T47D (cell line): Measurements from ENCODE around the gene OCA2.

Experiments used
- DNase-seq, 2 experiments: peaks; one replicate each; pipeline versions ENCODE4 v3.0.0 to v3.0.0-alpha.2; 2011 to 2012; ENCODE audit warnings: low read depth in 1 of 2, low spot score in 1 of 2
- JUND ChIP-seq: IDR thresholded peaks from 2 replicates; pipeline ENCODE4 v1.6.1; 2012; ENCODE audit warnings: low read depth
- in situ Hi-C: cut with HindIII; loops from 2 replicates; pipeline ENCODE4 v1.10.0; 2016; ENCODE audit warnings: low sequenced_read_pairs, low pct_unique_long_range_greater_than_20kb

The OCA2 gene

DNA sequence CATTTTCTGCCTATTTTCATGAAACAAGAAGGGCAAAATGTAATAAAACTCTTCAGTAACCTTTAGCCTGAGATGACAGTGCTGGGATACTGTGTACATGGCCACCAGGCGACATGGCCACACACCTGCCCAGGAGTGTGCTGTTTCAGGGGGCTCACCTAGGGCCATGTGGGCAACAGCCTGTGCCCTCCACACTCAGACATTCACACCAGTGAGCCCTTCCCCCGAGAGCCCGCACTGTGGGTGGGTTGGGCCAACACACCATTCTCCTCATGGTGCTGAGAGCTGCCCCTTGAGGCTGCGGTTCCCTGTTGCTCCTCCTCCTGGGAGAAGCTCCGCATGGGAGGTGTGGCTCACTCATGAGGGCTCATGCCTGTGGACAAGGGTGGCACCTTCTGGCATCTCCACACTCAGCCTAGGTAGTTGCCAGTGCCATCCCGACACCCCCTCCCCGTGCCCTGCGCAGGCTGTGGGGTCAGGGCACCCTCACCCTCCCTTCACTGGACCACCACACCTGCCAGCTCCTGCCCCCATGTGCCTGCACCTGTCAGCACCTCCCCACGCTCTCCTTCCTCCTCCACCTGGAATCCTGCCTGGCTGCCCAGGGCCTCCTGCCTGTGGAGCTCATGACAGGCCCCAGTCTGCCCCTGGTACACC is 19.7 kb downstream of the OCA2 start:
- no peak for DNase-seq
- TF ChIP-seq JUND: no peak
- in situ Hi-C loops: no loop called here

DNA sequence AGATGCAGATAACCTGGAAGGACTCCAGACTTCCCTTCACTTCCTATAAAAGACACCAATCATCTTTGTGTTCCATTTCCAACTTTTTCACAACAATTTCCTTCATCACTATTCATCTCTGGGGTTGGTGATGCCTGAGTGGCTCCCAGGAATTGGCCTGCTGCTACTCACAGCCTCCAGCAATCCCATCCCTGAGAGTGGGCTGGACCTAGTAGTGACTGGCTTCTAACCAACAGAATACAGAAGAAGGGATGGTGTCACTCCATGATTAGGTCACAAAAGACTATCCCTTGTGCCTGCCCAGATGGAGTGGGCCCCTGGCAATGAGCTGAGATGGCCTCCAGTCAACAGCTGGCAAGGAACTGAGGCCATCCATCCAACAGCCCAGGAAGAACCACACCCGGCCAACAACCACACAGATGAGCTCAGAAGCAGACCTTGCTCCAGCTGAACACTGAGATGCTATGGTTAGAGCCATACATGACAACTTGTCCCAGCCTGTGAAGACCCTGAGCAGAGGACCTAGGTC is 20.9 kb downstream of the OCA2 start:
- no peak for TF ChIP-seq JUND
- DNase-seq: no peak
- in situ Hi-C loops: no loop called here

DNA sequence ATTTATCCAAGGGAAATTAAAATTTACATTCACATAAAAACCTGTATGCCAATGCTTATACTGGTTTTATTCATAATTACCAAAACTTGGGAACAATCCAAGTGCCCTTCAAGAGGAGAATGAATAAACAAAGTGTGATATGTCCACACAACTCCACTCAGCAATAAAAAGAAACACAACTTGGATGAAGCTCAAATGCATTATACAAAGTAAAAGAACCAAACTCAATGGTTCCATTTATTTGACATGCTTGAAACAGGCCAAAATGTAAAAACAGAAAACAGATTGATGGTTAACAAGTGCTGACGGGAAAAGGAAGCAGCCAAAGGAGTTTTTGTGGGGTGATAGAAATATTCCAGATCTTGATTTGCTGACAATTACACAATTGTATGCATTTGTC is 23.5 kb downstream of the OCA2 start:
- no peak for TF ChIP-seq JUND
- DNase-seq: no peak
- in situ Hi-C loops: no loop called here

DNA sequence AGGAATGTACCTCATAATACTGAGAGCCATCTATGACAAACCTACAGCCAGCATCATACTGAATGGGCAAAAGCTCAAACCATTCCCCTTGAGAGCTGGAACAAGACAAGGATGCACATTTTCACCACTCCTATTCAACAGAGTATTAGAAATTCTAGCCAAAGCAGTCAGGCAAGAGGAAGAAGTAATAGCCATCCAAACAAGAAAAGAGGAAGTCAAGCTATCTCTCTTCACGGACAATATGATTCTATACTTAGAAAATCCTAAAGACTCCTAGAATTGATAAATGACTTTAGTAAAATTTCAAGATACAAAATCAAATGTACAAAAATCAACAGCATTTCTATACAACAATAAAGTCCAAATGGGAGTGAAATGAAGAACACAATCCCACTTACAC is 30.2 kb downstream of the OCA2 start:
- TF ChIP-seq JUND: no peak
- in situ Hi-C loops: no loop called here
- DNase-seq: no peak

DNA sequence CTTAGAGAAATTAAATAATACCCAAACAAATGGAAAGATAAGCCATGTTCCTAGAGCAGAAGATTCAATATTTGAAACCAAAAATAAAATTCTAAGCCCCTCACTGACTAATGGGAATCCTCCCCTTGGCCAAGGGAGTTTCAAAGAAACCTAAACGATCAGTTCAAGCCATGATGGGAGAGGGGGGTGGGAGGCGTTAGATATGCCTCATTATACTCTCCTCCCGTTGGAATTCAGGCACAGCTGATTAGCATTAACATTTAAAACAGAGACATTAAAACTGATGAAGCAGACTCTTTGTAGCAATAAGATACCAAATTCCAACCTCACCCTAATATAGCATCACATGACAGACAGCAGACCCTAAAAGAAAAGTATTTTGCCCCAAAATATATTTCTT is 32.9 kb downstream of the OCA2 start:
- DNase-seq: no peak
- in situ Hi-C loops: no loop called here
- no peak for TF ChIP-seq JUND

DNA sequence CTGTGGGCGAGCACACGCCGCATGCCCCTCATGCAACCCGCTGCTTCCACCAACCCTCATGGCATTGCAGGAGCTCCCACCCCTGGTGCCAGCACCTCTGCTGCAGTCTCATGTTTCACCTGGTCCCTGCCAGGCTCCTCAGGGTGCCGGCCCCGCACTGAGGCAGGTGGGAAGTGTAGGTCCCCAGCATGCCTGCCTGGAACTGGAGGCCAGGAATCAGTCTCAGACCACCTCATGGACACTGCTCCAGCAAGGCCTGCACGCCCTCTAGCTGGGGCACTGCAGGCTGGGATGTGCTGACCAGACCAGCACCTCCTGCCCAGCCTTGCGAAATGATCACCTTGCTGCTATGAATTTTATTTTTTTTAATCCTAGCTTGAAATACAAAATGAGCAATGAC is 39.1 kb downstream of the OCA2 start:
- in situ Hi-C loops: no loop called here
- DNase-seq: no peak
- TF ChIP-seq JUND: no peak

DNA sequence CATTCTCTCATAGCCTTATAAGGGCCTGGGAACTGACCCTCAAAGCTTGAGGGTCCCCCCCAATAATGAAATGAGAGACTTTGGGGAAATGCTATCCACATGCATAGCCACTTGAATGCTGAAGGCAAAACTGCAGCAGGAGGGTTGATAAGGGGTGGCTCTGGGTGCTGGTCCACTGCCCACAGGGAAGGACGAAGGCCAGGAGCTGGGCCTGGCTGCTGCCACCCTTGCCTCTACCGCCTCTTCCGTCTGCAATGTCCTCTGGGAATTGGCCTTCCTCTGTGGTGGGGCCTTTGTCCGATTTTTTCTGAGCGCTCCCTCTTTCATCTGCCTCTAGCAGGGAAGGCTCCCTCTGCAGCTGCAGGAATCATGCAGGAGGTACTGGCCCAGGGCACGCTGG is 41.0 kb downstream of the OCA2 start:
- in situ Hi-C loops: no loop called here
- no peak for DNase-seq
- no peak for TF ChIP-seq JUND

DNA sequence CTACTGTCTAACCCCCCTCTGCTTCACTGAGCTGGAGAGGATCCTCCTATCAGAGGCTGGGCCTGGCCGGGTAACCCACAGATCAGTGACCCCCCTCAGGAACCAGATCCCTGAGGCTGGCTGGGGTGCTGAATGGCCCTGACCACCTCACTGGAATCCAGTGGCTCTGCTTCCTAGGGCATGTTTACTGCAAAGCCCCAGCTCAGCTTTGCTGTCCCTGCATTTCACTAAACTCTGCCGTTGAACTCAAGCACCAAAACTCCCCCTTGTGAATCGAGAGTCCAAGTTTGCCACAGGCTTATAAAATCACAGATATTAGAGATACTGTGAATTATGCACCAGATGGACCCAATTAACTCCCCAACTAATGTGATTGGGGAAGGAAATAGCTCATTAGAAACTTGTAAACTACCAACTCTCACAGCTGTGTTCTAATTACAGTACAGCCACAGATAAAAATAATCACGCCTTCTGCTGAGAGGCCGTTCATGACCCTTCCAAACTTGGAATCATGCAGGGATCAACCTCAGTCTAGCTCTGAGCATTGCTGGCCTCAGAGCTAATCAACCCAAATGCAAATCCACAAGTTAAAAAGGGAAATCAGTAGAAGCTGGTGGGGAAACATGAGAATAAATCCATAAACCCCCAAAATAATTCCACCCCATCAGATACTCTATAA is 47.0 kb downstream of the OCA2 start:
- in situ Hi-C loops: no loop called here
- TF ChIP-seq JUND: no peak
- DNase-seq: no peak

DNA sequence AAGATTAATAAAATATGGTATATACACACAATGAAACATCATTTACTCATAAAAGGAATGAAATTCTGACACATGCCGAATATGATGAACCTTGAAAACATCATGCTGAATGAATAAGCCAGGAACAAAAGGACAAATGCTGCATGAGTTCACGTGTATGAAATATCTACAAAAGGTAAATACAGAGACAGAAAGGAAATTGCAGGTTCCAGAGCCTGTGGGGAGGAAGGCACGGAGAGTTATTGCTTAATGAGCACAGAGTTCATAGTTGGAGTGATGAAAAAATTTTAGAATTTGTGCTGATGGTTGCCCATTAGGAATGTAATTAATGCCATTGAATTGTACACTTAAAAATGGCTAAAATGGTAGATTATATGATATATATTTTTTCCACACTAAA is 49.5 kb downstream of the OCA2 start:
- in situ Hi-C loops: no loop called here
- TF ChIP-seq JUND: no peak
- no peak for DNase-seq

DNA sequence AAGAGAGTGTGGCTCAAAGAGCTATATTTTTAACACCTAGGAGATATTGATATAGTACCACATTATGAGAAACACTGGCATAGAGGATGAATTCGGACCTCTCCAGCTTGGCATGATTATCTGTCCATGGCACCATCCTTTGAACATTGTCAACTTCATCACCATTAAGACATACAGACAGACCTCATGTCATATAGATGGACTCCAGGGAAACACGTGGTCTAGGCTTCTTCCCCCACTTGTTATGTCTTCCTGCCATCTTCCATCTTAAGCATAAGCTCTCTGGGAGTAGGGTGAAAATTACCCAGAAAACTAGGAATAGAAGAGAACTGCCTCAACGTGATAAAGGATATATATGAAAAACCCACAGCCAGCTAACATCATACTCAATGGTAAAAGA is 51.8 kb downstream of the OCA2 start:
- no peak for TF ChIP-seq JUND
- no peak for DNase-seq

DNA sequence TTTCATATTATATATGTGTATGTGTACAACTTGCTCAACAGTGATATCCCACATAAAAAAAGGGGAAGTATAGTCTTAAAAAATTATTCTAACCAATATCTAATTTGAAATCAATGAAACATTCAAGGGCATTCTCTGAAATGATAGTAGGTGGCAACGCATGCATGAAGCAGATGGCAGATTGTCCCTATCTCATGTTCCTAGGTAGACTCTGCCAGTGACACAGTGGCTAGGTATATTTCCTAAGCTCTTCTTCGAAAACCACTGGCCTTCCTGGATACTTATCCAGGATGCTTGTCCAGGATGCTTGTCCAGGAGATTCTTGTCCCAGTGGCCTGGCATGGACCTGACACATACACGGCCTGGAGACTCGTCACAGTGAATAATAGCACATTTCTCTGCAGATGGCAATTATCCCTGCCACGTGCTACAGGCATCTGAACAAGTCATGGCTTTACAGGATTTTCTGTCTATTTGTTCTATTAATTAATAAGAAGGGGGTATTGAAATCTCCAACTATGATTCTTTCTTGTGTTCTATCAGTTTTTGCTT is 54.9 kb downstream of the OCA2 start:
- TF ChIP-seq JUND: no peak
- no peak for DNase-seq
- in situ Hi-C loops: no loop called here

More for the DNA sequence above, 51.8 kb downstream of the OCA2 start:
- in situ Hi-C loops: no loop called here

DNA sequence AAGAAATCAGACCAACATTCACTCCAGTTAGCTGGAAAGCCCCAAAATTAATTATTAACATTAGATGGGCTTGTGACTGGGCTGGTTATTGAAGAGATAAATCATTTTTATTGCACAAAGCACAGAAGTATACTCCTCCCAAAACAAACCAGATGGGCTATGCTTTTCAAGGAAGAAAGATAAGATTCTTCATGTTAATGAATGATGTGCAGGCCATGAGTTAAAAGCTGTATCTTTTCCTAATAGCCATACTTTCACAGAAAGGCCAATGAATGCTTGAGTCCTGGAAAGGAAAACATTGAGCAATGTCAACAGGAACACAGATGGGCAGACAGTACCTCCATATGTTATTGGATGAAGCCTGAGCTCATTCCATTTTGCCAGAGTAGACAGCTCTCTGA is 55.4 kb downstream of the OCA2 start:
- in situ Hi-C loops: no loop called here
- no peak for DNase-seq
- TF ChIP-seq JUND: no peak

DNA sequence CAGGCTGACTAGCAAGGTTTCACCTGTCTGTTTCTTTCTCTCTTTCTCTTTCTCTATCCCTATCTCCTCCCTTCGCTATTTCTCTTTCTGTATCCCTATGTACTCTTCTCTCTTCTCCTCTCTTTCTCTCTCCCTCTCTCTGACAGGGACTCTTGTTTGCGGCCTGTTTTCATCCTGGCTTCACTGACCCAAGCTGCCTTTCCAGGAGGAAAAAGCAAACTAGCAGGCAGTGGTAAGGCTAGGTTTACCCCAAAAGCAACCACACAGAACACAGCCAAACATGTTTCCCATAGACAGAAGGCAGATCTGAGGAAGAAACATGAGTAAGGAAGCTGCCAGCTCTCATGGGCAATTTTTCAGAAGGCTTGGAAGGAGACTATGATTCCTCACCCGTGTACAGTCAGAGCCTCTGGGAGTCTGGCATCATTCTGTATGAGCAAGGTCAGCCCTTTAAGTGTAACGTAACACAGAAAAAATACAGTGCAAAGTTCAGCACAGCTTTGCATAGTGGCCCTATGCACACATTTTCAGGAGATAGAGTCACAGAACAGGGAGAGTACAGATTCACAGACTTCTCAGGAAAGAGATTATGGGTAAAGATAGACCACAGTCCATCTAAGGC is 61.0 kb downstream of the OCA2 start:
- in situ Hi-C loops: no loop called here
- TF ChIP-seq JUND: no peak
- no peak for DNase-seq

DNA sequence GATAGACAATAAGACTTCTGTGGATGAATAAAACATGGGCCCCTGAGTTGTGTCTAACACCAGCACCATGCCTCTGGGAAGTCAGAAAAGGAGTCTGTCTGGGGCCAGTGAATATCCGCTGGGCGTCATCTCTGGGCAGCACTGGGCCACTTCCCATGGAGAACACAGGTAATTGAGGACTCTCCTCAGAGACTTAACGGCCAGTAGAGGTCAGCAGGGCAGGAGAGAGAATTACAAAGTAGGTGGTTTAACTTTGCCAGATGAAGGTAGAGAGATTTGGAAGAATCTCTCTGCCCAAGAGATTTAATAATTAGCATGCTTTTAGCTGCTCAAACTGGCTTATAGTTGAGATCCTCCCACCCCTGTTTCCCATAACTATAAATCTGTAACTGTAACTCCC is 65.7 kb downstream of the OCA2 start:
- in situ Hi-C loops: no loop called here
- TF ChIP-seq JUND: no peak

More for the DNA sequence above, 65.7 kb downstream of the OCA2 start:
- no peak for DNase-seq
